SHP77 treated with DMSO at 0.1 percent for 48 hours (cell line): ENCODE results near the gene MRAS.

Experiments used
- DNase-seq: peaks from one replicate; lab custom pipeline; 2025; lab: John Stamatoyannopoulos, UW

MRAS gene

DNA sequence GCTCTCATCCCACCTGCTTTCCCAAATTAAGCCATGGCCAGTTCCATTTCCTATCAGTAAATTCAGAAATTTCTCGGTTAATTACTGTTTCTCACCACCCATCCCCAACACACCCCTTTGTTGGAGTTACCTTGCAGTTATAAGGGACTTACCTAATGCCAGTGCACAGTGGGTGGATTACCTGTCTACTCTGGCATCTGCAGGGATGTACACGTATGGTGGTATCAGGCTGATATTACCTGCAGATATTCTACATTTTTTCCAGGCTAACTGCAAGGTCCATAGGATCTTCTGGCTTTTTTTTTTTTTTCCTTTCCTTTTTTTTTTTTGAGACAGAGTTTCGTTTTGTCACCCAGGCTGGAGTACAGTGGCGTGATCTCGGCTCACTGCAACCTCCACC lies 7.9 kb upstream of the MRAS start:
- no peak for DNase-seq

DNA sequence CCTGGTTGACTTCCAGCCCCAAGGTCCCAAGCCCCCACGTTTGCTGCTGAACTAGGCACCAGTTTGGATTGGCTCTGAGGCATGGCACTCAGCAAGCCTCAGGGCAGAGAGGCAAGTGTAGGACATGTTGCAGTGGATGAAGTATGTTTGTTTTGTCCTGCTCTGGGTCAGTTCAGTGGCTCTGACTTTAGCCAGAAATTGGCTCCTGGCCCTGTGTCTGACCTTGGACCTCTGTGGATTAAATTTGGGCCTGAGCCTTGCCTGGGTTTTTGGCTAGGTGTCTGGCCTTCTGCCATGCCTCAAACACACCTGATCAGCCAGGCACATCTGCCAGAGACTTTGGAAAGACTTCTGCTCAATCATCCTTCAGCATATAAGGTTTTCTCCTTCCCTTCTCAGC lies 3.6 kb upstream of the MRAS start:
- DNase-seq = no peak

DNA sequence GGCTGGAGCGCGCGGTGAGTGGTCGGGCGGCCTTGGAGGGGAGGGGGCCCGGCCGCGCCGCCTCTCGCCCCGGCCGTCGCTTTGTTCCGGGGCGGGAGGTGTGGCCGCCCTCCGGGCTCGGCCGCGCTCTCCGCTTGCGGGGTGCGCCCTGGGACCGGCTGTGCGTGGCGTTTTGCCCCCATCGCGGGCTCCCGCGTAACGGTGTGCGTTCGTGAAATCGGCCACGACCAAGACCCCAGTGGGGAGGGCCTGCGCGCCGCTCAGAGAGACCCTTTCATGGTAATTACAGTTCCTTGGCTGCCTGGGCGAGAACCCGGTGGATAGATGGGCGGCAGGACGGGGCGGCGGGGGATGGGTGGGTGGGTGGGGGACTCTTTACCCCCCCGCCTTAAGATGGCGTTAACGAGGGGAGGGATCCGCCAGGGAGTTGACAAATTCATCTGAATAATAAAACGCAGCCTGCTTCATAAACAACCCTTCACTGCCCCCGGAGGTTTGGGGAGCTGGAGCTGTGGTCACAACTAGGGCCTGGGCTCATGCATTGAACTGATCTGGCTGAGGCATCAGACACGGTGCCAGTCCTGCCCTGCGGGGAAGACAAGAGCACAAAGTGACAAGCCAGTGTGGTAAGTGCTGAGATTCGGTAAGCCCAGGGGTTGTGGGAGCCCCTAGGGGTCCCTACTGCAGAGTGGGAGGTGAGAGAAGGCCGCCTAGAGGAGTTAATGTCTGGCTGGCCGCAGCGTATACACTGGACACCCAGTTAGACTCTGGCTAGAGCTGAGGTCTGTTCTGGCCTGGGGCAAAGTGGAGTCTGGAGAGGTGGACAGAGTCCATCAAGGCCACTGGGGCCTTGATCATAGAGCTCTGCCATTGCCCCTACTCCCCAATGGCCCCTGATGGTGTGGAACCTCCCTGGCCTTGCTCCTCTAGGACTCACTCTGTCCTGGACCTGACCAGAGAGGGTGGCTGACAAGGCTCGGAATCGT lies 668 bp downstream of the MRAS start:
- DNase-seq = no peak

GRCh38 chr3:138349926-138350665 lies 1.7 kb downstream of the MRAS start:
- DNase-seq = no peak

DNA sequence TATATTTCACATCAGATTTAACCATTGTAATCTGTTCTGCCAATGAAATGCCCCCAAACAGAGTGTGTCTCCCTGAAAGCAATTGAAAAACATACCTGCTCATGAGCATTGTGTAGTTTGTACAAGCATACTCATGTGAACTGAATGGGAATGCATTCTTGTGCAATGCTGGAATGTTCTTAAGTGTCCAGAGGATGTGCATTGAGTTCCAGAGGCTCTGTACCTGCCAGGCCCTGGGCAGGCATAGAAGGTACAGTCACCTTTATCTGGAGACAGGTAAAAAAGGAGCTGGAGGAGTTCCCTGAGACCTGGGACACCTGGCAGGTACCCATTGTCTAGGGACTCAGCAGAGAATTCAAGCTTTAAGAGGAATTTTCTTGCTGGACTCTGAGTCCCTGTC lies 2.8 kb downstream of the MRAS start:
- DNase-seq = no peak

GRCh38 chr3:138351916-138352550 lies 3.7 kb downstream of the MRAS start:
- DNase-seq = no peak

- no peak for DNase-seq
Observed at GRCh38 chr3:138354376-138354775, 6.0 kb downstream of the MRAS start.

GRCh38 chr3:138355071-138355470 lies 6.7 kb downstream of the MRAS start:
- no peak for DNase-seq

DNA sequence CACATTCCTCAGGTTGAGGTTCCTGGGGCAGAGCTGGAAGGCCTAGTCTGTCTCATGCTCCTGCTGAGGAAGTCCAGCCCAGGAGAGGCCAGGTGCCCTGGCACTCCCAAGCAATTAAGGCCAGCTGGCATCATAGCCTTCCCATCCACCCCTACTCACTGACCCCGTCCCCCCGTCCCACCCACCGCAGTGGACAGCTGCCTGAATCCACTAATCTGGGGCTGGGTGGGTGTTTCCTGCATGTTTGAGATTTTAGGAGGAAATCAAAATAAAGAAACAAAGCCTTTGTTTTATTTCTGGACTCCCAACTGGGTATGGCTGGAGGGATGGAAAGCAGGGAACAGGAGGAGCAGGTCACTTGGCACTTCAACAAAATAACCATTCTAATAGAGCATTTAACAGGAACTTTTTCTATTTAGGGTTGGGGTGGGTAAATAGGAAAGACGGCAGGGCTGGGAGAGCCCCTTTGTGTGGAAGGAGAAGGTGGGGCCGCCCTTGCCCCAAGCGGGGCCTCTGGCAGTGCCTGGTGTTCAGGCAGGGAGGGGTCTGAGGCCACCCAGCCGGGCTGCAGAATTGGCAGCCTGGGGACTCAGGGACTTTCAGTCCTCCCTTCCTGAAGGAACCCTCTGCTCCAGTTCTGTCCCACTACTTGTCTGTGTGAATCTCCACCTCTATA lies 8.5 kb downstream of the MRAS start:
- DNase-seq = no peak

- DNase-seq = no peak
Observed at GRCh38 chr3:138359148-138359918, 11.0 kb downstream of the MRAS start.

- peak; percentile 20 for DNase-seq
Observed at GRCh38 chr3:138359919-138360868, 11.8 kb downstream of the MRAS start.

- DNase-seq = no peak
Observed at GRCh38 chr3:138360869-138361525, 12.6 kb downstream of the MRAS start.

DNA sequence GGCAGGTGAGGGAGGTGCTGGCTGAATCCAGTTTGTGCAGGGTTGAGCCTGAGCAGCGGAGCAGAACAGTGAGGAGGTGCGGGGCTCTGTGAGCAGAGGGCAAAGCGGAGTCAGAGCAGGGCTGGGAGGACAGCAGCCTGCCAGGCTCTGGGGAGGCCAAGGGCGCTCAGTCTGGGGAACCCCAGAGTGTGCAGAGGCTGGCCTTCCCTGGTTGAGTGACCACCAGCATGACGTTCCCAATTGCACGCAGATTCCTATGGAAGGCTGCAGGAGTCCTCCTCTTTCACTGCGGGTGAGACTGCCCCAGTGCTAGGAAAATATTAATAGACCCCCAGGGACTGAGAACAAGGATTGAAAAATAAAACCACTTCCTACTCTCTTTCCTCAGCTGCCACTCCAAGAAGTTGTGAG lies 13.2 kb downstream of the MRAS start:
- DNase-seq = no peak

DNA sequence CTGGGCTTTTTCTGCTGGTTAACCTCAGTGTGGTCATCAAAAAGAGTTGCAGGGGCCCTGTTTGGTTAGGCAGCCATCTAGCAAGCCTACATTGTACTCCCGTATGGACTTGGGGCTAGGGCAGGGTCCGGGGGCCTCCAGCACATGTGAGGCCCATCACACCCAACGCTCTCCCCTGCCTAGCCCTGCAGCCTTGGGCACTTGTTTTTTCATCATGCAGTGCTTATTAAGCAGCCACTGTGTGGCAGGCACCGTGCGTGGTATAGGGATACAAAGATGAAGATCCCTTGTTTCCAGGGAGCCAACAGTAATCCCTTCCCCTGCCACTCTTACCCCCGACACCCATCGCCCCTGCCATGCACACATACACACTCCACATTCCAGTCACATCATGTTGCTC lies 14.2 kb downstream of the MRAS start:
- no peak for DNase-seq

GRCh38 chr3:138363322-138363721 lies 14.9 kb downstream of the MRAS start:
- no peak for DNase-seq

- no peak for DNase-seq
Observed at GRCh38 chr3:138364356-138365252, 16.2 kb downstream of the MRAS start.

DNA sequence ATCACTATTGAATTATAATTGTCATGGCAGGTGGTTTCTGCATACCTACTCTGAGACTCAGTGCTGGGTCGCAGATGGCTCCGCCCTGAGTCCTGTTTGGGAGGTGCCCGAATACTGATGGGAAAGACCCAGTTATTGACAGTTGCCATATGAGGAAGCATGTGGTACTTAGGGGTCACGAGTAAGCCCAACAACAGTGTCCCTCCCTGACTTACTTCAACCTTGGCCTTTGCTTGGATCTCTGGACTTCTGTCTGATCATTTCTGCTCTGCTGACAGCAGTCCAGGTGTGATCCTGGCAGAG lies 16.8 kb downstream of the MRAS start:
- DNase-seq = no peak

- no peak for DNase-seq
Observed at GRCh38 chr3:138366006-138366759, 17.8 kb downstream of the MRAS start.
